Activated CD8-positive, alpha-beta memory T cell treated with anti-CD3 and anti-CD28 coated beads, Interleukin-2, amount 50 U/mL, for 1 hour (primary cell): Measurements from ENCODE around the gene KIAA1217.
"Not testable (repeated sequence)": the region's sequence is repeated elsewhere in the genome, so short reads cannot be mapped to it uniquely, and the experiment has no call there.

Experiments
- DNase-seq: peaks from one replicate; pipeline ENCODE4 v3.0.0-alpha.2; 2020; ENCODE audit errors: extremely low read depth

Gene KIAA1217

DNA sequence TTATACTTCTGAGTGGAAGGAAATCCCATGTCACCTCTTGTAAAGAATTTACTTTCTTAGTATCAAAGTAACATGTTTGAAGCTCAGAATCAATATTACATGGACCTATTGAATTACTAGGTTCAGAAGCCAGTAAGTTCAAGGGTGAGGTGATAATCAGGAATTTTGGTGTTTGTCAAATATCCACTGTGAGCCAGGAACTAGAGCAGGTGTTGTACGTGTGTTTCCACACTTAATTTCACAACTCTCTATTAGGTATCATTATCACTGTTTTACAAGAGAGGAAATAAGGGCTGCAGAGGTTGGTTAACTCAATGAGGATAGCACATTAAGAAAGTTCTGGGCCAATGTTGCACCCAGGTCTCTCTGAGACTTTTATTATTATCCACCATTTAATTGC is 130.4 kb downstream of the KIAA1217 start:
- DNase-seq: no peak

DNA sequence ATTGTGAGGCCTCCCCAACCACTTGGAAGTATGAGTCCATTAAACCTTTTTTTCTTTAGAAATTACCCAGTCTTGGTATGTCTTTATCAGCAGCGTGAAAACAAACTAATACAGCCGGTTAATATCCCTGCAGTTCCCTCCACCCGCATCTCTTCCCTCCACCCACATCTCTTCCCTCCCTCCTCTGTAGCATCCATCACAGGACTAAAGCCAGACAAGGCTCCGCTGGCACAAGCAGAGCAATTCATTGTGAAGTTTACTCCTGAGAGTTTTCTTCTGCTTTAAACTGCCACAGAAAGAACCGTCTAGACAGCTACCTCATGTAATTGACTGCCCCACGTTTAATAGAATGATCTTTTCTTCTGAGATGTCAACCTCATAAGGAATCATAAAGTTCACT is 131.5 kb downstream of the KIAA1217 start:
- DNase-seq: no peak

DNA sequence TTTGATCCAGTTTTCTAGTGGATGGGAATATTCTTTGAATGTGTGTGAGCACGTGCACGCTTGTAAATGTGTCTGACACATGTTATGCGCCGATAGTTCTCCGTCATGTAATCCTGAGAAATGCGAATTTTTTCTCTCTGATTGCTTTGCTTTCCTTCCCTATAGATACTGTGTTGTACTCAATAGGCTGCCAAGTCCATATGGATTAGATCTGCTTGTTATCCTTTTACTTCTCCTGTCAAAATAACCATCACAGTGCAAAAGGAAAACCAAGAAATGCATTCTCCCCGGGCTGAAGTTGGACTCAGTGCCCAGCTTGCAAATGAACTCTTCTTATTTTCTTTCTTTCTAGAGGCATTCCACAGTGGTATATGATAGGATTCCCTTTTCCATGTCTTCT is 131.9 kb downstream of the KIAA1217 start:
- no peak for DNase-seq

DNA sequence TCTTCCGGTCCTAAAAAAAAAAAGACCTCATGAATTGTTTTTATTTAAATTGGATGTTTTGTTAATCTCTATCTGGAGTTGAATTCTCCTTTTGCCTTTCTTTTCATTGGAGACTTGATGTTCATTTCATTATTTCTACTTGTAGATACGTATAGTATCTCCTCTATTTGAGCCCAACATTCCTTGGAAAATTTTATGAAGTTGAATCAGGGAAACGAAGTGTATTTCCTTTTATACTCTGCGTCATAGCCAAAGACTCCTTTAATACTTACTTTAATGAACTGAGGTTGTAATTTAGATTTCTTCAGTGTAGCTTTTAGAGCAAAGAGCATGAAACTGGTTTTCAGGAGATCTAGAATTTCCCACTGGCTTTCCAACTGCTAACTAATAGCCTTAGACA is 132.4 kb downstream of the KIAA1217 start:
- no peak for DNase-seq

DNA sequence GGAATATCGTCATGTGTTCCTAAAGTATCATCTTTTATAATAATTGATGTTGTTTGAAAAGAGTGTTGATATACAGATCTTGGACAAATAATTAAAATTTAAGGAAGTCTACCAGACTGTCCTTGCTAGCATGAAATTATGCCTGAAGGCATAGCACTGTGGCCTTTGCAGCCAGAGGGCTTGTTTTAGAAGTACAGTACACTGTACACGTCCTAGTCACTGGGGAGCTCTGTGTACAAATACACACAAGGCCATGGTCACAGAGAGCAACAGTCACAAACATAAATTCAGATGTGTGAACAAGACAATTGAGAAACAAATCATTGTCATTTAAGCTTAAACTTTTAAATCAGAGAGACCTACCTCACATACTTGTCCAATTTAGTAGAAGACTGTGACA is 133.0 kb downstream of the KIAA1217 start:
- DNase-seq: no peak

DNA sequence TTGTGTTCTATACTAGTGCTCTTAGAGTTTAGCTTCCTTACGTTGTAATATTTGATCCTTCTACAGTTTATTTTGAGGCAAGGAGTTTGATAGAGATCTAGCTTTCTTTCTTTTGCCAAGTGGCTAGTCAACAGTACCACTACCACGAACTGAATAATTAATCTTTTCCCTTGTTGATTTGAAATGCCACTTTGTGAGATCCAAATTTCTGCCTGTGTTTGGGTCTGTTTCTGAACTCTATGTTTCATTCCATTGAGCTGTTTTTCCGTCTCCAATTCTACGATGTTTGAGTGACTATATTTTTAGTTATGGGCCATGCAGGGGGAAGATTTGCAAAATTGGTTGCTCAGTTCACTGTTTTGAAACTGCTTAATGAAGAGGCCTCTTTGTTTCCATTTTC is 134.7 kb downstream of the KIAA1217 start:
- no peak for DNase-seq

DNA sequence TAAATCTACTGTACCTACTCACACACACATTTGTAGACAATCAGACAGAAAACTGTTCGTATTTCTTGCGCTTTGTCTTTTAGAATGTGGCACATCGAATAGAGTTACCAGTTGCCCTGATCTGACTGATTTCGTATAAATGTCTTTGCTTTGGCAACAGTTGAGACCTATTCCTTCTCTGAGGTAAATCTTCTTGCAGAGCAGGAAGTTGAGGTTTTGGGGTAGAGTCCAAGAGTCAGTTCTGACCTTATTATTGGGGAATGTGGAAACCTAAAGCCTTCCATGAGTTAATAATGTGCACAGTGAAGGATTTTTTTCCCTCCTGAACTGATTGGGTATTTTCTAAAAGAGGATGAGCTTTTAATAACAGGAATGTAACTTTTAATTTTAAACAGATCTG is 135.3 kb downstream of the KIAA1217 start:
- DNase-seq: no peak

DNA sequence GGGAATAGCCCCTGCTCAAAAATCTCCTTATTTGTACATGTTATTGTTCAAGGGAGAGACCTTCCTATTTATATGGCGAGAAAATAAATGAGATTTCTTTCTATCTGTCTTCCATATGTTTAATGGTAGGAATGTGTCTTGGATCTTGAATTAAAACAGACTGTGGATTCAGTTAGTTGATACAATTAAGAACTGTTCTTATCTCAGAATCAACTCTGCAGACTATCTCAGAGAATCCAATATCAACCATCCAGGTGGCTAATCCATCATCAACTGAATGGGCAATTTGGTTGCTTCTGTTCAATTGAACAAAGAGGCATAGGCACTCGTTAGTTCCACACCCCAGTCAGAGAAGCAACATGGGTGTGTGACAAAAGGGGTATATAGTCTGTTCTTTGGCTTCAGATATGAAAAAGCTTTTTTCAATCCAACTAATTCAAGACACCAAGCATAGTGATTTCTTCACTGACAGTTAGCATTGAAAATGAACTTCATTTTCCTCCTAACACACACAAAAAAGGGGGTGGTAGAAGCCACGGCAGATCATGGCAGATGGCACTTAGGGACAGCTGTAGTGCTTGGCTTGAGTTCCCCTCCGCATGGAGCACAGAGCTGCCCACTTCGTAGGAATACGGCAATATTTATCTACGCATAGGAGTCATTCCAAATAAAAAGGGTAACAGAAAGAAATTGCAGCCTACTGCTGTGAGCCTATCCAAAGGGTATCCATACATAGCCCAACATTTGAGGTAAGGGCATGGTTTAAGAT is 135.9 kb downstream of the KIAA1217 start:
- no peak for DNase-seq

DNA sequence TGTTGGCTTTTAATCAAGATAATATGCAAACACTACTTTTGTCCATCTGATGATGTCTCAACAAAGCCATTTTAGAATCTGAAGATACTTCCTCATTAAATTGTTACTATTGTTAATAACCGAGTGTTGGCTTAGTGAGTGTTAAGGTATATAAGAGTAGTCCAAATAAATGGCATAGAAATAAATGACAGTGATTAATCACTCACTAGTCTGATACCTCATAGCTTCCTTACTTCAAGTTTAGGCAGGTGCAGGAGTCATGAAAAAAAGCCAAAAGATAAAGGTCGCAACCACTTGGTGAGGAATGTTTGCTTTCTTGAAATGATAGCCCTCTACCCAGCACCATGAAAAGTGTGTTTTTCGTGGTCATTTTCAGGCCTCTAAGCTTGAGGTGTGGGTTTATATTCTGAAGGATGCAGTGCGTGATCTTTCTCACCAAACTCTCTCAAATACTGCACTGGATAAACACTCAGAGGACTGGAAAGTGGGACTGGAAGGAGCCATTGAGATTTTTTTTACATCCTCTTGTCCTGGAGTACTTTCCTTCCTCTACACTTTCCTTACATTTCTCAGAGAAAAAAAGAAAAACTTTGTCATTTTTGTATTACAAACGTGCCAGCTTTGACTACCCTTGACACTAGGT is 138.1 kb downstream of the KIAA1217 start:
- no peak for DNase-seq

DNA sequence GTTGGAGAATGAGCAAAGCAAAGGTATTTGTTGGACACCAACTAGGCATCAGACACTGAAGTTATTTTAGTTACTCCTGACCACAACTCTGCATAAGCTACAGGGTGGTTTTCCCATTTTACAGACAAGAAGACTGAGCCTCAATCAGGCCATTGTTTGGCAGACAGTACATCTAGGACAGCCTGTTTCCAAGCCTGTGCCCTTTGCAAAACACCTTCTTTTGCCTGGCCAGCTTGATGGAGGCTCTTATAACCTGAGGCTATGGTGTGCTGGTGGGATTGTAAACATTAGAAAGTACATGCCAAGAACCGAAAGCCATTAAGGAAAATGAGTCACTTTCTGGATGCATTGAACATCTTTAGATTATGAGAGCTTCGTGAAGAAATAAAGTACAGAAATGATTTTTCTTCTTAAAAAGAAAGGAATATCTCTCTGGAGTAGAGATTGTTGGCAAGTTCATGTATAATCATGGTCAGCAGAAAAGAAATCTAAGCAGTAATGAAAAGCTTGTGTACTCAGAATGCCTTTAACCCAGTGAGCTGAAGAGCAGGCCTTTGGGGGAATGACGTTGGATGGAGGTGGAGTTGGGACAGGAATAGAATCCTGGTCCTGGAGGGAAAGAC is 140.6 kb downstream of the KIAA1217 start:
- DNase-seq: no peak

DNA sequence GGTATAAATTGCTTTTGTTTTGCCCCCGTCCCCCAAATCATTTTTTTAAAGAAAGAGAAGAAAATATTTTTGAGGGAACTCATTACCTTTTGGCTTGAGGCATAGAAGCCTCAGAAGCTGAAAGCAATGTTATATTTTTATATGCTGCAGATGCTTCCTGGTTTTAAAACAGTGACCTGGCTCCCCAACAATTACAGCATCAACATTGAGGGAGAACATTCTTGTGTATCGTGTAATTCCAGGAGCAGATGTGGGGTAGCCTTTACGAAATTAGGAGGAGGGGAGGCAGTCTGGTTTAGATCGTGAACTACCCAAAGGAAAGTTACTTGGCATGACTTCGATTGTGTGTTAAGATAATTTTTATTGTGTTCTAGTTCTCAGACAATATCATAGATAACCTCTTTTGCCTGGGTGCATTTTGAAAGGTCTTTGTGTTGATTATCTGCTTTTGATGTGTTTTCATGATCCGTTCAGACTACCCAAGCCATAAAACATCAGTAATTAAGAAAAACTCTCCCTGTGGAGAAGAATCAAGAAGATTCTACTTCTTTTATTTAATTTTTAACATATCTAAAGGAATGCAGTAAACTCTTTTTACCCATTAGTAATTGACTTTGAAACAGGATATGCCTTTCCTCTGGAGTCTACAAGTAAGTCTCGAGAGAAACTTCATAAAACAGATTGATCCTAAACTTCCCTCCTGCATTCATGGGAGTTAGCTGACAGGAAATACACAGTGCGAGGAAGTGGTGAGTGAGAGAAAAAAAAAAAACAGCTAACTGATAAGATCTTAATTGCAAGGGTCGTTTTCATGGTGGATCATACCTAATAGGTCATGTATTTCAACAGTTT is 141.4 kb downstream of the KIAA1217 start:
- DNase-seq: no peak

DNA sequence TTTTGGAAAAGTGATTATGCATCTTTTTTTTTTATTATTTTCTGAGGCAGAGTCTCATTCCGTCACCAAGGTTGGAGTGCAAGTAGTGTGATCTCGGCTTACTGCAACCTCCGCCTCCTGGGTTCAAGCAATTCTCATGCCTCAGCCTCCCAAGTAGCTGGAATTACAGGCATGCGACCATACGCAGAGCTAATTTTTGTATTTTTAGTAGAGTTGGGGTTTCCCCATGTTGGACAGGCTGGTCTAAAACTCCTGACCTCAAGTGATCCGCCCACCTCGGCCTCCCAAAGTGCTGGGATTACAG is 141.9 kb downstream of the KIAA1217 start:
- DNase-seq: not testable (repeated sequence)

DNA sequence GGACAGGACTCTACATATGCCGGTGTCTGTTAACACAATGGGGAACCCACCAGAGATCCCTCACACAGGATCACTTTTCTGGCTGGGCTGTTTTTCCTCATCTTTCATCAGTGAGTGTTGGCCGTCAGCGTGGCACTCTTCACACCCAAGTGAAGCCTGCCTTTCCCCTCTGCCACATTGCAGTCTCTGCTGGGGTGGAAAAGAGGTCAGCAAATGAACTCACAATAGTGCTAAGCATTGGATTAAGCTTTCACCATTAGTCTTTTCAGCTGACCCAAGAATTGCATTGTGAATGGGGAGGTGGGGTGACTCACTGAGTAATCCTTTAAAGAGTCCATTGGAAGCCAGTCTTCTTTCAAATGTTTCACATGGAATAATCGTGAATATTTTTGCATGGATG is 143.0 kb downstream of the KIAA1217 start:
- DNase-seq: no peak

DNA sequence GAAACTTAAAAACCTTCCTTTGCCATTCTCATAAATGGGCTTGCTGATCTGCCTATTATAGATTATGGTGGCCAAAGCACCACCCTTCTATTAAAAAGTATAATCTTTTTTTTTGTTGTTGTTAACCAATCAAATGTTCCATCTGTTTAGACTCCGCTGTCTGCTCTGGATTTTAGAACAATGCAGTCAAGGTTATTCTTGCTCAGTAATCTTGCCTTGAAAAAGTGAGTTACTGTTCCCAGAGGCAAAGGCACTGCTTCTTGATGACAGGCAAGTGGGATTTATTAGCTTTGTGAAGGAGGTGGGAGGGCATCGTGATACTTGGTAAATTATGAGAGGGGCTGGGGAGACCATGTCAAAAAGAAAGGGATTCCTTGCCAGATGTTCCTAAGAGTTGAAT is 143.5 kb downstream of the KIAA1217 start:
- no peak for DNase-seq

DNA sequence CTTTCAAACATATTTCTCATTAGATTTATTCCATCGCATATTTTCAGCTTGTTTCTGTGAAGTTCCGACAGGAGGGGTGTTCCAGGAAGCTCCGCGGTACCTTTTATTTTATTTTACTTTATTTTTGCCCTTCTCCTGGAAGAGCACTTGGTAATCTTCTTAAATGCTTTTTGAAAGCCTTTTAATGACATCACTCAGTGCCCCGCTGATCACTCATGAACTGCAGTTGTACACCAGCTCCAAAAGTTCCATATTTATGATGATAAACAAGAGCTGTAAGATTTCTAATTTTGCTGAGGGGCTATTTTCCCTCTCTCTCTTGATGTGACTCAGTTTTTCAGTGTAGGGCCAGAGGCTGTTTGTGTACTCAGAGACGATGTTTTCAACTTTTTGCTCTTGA is 144.4 kb downstream of the KIAA1217 start:
- no peak for DNase-seq

DNA sequence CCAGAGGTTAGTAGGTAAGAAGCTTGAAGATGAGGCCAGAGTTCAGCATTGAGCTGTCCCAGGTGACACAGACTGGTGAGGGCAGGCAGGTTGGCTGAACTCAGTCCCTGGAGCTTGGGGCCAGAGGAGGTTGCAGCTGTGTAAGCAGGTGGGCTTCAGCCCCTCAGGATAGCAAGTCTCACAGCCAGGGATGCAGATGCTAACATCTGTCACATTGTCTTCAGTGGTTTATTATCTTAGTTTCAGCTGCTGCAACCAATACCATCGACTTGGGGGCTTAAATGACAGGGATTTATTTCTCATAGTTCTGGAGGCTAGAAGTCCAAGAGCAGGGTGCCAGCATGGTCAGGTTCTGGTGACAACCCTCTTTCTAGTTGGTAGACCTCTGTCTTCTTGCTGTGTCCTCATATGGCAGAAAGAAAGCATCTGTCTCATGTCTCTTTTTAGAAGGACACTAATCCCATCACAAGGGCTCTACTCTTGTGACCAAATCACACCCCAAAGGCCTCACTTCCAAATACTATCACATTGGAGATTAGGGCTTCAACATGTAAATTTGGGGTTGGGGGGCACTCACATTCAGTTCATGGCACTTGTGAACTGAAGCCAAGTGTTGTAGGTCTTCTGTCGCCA is 146.2 kb downstream of the KIAA1217 start:
- no peak for DNase-seq

DNA sequence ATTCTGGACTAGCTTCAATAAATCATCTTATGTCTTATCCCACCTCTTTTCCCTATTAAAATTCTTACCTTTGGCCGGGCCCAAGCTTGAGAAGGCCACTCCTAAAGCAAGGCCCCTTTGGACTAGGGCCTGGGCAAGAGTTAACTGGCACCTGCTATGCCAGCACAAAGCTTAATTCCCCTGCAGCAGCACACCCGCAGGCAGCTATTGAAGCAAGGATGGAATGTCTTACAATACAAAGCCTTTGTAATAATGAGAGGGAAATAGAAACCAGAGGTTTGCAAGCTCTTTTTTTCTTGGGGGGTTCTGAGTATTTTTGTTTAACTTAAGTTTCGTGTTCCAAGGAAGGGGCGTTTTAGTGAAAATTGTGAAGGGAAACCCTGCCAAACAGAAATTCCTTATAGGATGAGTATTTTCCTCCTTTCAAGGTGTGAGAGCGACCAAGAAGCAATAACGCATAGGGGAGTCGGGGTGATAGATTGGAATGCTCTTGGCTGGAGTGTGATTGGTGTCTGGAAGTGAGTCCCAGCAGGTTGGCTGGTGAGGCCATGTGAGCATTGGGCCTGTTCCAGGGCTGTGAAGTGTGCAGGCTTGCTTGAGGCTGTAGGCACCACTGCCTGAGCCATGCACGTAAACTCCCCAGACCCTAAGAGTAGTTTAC is 148.5 kb downstream of the KIAA1217 start:
- no peak for DNase-seq

DNA sequence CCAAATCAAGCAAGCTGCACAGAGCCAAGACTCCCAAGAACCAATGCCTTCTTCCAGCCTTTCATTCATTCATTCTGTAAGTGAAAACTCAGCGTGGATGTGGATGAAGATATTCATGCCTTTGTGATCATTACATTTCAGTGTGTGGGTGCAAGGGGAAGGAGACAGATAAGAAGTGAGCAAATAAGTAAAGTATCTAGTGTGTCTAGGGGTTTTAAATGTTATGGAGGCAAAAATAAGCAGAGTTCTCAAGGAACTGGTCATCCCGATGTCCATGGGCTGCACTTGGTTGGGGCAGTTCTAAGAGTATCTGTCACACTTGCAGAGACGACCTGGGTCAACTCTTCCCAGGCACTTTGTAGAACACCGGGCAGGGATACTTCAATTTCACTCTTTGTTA is 149.1 kb downstream of the KIAA1217 start:
- DNase-seq: no peak

DNA sequence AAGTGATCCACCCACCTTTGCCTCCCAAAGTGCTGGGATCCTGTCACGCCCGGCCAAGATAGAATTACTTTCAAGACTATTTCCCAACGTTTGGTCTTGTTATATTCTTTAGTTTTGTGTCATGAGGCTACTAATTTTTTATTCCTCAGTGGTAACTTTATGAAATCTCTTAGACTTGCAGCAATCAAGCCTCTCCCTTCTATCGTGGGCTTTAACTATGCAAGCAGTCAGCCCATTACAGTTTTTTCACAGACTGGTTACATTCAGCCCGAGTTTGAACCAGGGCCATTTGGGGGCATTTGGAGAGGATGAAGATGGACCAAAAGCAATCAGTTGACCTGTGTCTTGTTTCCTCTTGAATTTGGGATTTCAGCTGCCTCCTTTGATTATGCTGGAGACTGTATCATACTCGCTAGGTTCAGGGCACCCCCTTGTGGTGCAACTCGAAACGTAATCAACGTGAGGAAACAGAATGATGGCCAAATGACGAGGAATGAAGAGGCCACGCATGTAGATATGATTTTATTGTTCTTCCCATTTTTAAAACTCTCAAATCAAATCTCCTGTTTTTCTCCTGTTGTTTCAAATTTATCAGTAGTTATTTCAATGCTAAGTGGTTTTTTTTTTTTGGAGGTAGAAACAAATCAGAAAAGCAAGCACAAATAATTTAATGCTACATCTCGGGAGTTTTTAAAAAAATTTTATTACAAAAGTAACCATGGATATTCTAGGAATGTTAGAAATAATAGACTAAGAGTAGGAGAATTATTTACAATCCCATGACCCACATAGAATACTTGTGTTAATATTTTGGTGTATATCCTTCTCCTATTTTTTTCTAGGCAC is 151.6 kb downstream of the KIAA1217 start:
- no peak for DNase-seq

DNA sequence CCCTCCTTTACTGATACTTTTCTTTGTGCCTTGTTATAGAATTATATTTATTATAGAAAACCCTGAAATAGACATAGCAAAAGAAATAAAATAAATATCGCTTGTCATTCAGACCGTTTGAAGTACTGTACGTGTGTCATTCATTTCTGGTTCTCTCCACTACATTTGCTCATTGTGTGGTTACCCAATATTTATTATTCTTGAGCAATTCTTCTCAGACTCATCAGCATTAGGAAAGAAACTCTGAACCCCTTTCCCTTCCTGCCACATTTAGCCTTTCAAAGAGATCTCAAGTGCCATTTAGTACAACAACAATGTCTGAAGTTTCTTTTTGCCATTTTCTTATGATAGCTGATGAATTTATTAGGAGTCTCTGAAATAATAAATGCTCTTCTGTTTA is 154.1 kb downstream of the KIAA1217 start:
- no peak for DNase-seq

DNA sequence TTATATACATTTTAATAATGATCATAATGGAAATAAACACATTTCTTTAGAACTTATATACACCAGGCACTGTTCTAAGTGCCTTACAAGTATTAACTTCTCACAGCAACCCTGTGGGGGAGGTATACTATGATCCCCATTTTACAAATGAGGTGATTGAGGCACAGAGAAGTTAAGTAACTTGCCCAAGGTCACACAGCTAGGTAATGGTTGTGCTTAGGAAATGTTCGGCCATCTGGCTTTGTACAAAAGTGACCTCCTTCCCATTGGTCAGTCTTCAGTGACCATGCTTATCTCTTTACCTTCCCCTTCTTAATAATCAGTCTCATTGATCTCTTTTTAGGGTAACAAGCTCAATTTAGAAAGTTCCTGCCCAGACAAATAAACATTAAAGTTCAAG is 158.8 kb downstream of the KIAA1217 start:
- no peak for DNase-seq
